GM19239 (cell line): ENCODE data around the gene ACAA2.

ENCODE experiments used
- DNase-seq: peaks from one replicate; pipeline ENCODE4 v3.0.0; 2011; ENCODE audit warnings: low spot score; ENCODE audit not compliant: insufficient read length
- FAIRE-seq: peaks from 2 replicates; lab custom pipeline; 2011; peaks lifted over from hg19 to GRCh38; lab: Jason Lieb, UNC

ACAA2 gene

GRCh38 chr18:49749563-49749962 is 63.8 kb downstream of the ACAA2 start:
- DNase-seq (no peak), FAIRE-seq (no peak)

GRCh38 chr18:49747876-49748275 is 65.5 kb downstream of the ACAA2 start:
- no peak for FAIRE-seq

GRCh38 chr18:49745045-49746014 is 68.0 kb downstream of the ACAA2 start:
- FAIRE-seq (no peak), DNase-seq (no peak)

More at GRCh38 chr18:49747876-49748275, 65.5 kb downstream of the ACAA2 start:
- DNase-seq, result no peak

GRCh38 chr18:49744376-49745008 is 68.8 kb downstream of the ACAA2 start:
- FAIRE-seq (no peak), DNase-seq (no peak)

- DNase-seq (no peak), FAIRE-seq (no peak)
Observed at GRCh38 chr18:49743117-49743567, 70.2 kb downstream of the ACAA2 start.

- DNase-seq (no peak), FAIRE-seq (no peak)
Observed at GRCh38 chr18:49742316-49743116, 70.8 kb downstream of the ACAA2 start.

- DNase-seq (no peak), FAIRE-seq (no peak)
Observed at GRCh38 chr18:49739275-49739674, 74.1 kb downstream of the ACAA2 start.

GRCh38 chr18:49738721-49739120 is 74.6 kb downstream of the ACAA2 start:
- FAIRE-seq, result no peak
- no peak for DNase-seq

GRCh38 chr18:49734836-49735235 is 78.5 kb downstream of the ACAA2 start:
- no peak for DNase-seq
- FAIRE-seq, result no peak

GRCh38 chr18:49733896-49734585 is 79.3 kb downstream of the ACAA2 start:
- FAIRE-seq, result no peak
- DNase-seq, result no peak

GRCh38 chr18:49733321-49733720 is 80.0 kb downstream of the ACAA2 start:
- no peak for DNase-seq
- FAIRE-seq, result peak; percentile 44
